Right cardiac atrium (tissue), 5 donors: Measurements from ENCODE around the gene CEP162. TPM values are rescaled to one million over a fixed set of nuclear protein-coding genes. Genes with fewer than 3 reads are reported as not detected.
"Not testable (repeated sequence)": the region's sequence is repeated elsewhere in the genome, so short reads cannot be mapped to it uniquely, and the experiment has no call there.

Source experiments
- ATAC-seq, 2 donors: fragments of 200-7000 bp; cut with Tn5 transposase; one replicate each; pipeline versions ENCODE4 v1.8.0 to v1.9.1; 2020; ENCODE audit warnings: moderate library complexity in 2 of 2, mild to moderate bottlenecking in 1 of 2
- DNase-seq, 3 donors: peaks; one replicate each; pipeline ENCODE4 v3.0.0-alpha.2; 2020
- H3K27ac ChIP-seq: one replicate; pipeline ENCODE4 v1.5.1; 2013; ENCODE audit warnings: mild to moderate bottlenecking, low read length, control low read depth, moderate library complexity
- H3K27me3 ChIP-seq: one replicate; pipeline ENCODE4 v1.6.1; 2013; ENCODE audit not compliant: control insufficient read depth, insufficient read depth
- H3K4me1 ChIP-seq: one replicate; pipeline ENCODE4 v1.6.1; 2013; ENCODE audit warnings: low read length; ENCODE audit not compliant: control insufficient read depth, insufficient read depth
- H3K4me3 ChIP-seq: one replicate; pipeline ENCODE4 v1.5.1; 2013; ENCODE audit warnings: low read length, control low read depth
- H3K9me3 ChIP-seq: one replicate; pipeline ENCODE4 v1.6.1; 2013; ENCODE audit warnings: low read length; ENCODE audit not compliant: control insufficient read depth
- whole genome bisulfite sequencing: extraction: QIAGEN DNeasy Blood & Tissue Kit; methylation state at CpG from one replicate; pipeline ENCODE4 v1.1.7; 2013; 5-methylcytosine and 5-hydroxymethylcytosine counted together
- intact Hi-C, 4 donors: fragments of 100-400 bp; cut with DNase I; formaldehyde crosslinking; loops; one replicate each; pipeline versions ENCODE4 v1.11.0 to v1.14.0; 2022 to 2023
- polyA plus RNA-seq: library from polyadenylated mRNA; stranded (reverse); fragments of 200-250 nt; gene quantifications from one replicate; pipeline ENCODE4 v1.2.3, GENCODE V29; 2013
- total RNA-seq, 4 donors: library from RNA; stranded (reverse); fragmentation: NEBNext Ultra II Directional; extraction: Animal tissue kit (Norgen Biotek cat#: 25700); gene quantifications; one replicate each; pipeline ENCODE4 v1.2.1, GENCODE V29; 2021
- donor health status: healthy with polysubstance abuse.
- donor health status: DM: no; HTN: yes; CAD: no.
- donor health status: DM: no; HTN: no; CAD: no.
- donor health status: DM: no; HTN: yes; CAD: no; lungs with severe emphysema.
- donor health status: DM: yes; HTN: yes; CAD: no.

Gene CEP162
- total and polyA plus RNA-seq, 5 donors: 3.0 to 6.0 (median 4.7) TPM

GRCh38 chr6:84183430-84183829 is 44.0 kb downstream of the CEP162 start:
- Histone ChIP-seq H3K27ac (no peak overlapping the region), H3K27me3 (no peaks in the 10 kb centered on the region), H3K4me1 (no peaks in the 10 kb centered on the region), H3K4me3 (no peak overlapping the region), H3K9me3 (no peaks in the 10 kb centered on the region)
- WGBS: 95% methylated on average over 1 of the region's 1 CpG
- DNase-seq: no peak
- ATAC-seq: no peak
- intact Hi-C loops: no loop called here

GRCh38 chr6:84182001-84182400 is 45.4 kb downstream of the CEP162 start:
- Histone ChIP-seq H3K9me3 (no peaks in the 10 kb centered on the region), H3K27ac (no peak overlapping the region), H3K27me3 (no peaks in the 10 kb centered on the region), H3K4me3 (no peak overlapping the region), H3K4me1 (no peaks in the 10 kb centered on the region)
- DNase-seq (no peak), ATAC-seq (no peak)
- intact Hi-C loops: no loop called here
- 84% methylated on average over 1 of the region's 1 CpG for whole genome bisulfite sequencing

GRCh38 chr6:84177241-84177640 is 50.2 kb downstream of the CEP162 start:
- DNase-seq: peak; percentile 12 to 56 (median 51)
- Histone ChIP-seq H3K4me1 (no peaks in the 10 kb centered on the region), H3K27ac (no peak overlapping the region), H3K27me3 (no peaks in the 10 kb centered on the region), H3K9me3 (no peaks in the 10 kb centered on the region), H3K4me3 (no peak overlapping the region)
- intact Hi-C loops: no loop called here
- 77% methylated on average over 4 of the region's 4 CpGs for WGBS
- ATAC-seq: no peak

GRCh38 chr6:84172574-84172973 is 54.9 kb downstream of the CEP162 start:
- H3K27me3 ChIP-seq: no peaks in the 10 kb centered on the region
- H3K4me1 ChIP-seq: peaks cover 2% of the 10 kb centered on the region
- no peak overlapping the region for H3K27ac ChIP-seq
- ATAC-seq (no peak), DNase-seq (no peak)
- no peak overlapping the region for H3K4me3 ChIP-seq
- WGBS: 98% methylated on average over 1 of the region's 1 CpG
- no peaks in the 10 kb centered on the region for H3K9me3 ChIP-seq
- intact Hi-C loops: no loop called here

GRCh38 chr6:84172080-84172479 is 55.4 kb downstream of the CEP162 start:
- intact Hi-C loops: no loop called here
- ATAC-seq (no peak), DNase-seq (no peak)
- Histone ChIP-seq H3K27me3 (no peaks in the 10 kb centered on the region), H3K9me3 (no peaks in the 10 kb centered on the region), H3K27ac (no peak overlapping the region), H3K4me3 (no peak overlapping the region), H3K4me1 (peaks cover 2% of the 10 kb centered on the region)
- 84% methylated on average over 2 of the region's 2 CpGs for WGBS

GRCh38 chr6:84167457-84167856 is 60.0 kb downstream of the CEP162 start:
- Histone ChIP-seq H3K27ac (no peak overlapping the region), H3K4me1 (peaks cover 2% of the 10 kb centered on the region), H3K27me3 (no peaks in the 10 kb centered on the region), H3K9me3 (no peaks in the 10 kb centered on the region), H3K4me3 (no peak overlapping the region)
- DNase-seq (no peak), ATAC-seq (no peak)
- WGBS: 96% methylated on average over 1 of the region's 1 CpG
- intact Hi-C loops: no loop called here

- Histone ChIP-seq H3K27ac (no peak overlapping the region), H3K9me3 (no peaks in the 10 kb centered on the region), H3K4me3 (no peak overlapping the region), H3K4me1 (peaks cover 2% of the 10 kb centered on the region), H3K27me3 (no peaks in the 10 kb centered on the region)
- ATAC-seq: no peak
- intact Hi-C loops: no loop called here
- DNase-seq: no peak
These were observed 61.0 kb downstream of the CEP162 start for GRCh38 chr6:84166395-84166794.

GRCh38 chr6:84164328-84164727 is 63.1 kb downstream of the CEP162 start:
- H3K4me3 ChIP-seq, H3K4me1 ChIP-seq, H3K9me3 ChIP-seq, ATAC-seq, DNase-seq, H3K27ac ChIP-seq, H3K27me3 ChIP-seq, intact Hi-C loops: not testable (repeated sequence)
- WGBS: 98% methylated on average over 3 of the region's 3 CpGs

- Histone ChIP-seq H3K4me3 (no peak overlapping the region), H3K9me3 (no peaks in the 10 kb centered on the region), H3K27ac (no peak overlapping the region), H3K27me3 (no peaks in the 10 kb centered on the region), H3K4me1 (no peaks in the 10 kb centered on the region)
- 51% methylated on average over 2 of the region's 2 CpGs for WGBS
- ATAC-seq (peak in 1 of 2 donors; percentile 40), DNase-seq (peak in 1 of 3 donors; percentile 26)
- intact Hi-C loops: no loop called here
These were observed 66.3 kb downstream of the CEP162 start for GRCh38 chr6:84161190-84161589.

- Histone ChIP-seq H3K9me3 (no peaks in the 10 kb centered on the region), H3K4me3 (no peak overlapping the region), H3K27me3 (no peaks in the 10 kb centered on the region), H3K4me1 (no peaks in the 10 kb centered on the region), H3K27ac (no peak overlapping the region)
- intact Hi-C loops: no loop called here
- ATAC-seq (no peak), DNase-seq (no peak)
- WGBS: 94% methylated on average over 4 of the region's 4 CpGs
These were observed 71.1 kb downstream of the CEP162 start for GRCh38 chr6:84156306-84156705.

GRCh38 chr6:84151669-84152068 is 75.8 kb downstream of the CEP162 start:
- H3K9me3 ChIP-seq: no peaks in the 10 kb centered on the region
- no peaks in the 10 kb centered on the region for H3K27me3 ChIP-seq
- no peak overlapping the region for H3K27ac ChIP-seq
- intact Hi-C loops: no loop called here
- DNase-seq: no peak
- no peak overlapping the region for H3K4me3 ChIP-seq
- H3K4me1 ChIP-seq: no peaks in the 10 kb centered on the region
- no peak for ATAC-seq
- WGBS: 74% methylated on average over 1 of the region's 1 CpG

- ATAC-seq: no peak
- H3K27me3 ChIP-seq: no peaks in the 10 kb centered on the region
- no peak for DNase-seq
- H3K9me3 ChIP-seq: no peaks in the 10 kb centered on the region
- WGBS: 93% methylated on average over 1 of the region's 1 CpG
- no peaks in the 10 kb centered on the region for H3K4me1 ChIP-seq
- intact Hi-C loops: no loop called here
- H3K27ac ChIP-seq: no peak overlapping the region
- H3K4me3 ChIP-seq: no peak overlapping the region
These were observed 76.7 kb downstream of the CEP162 start for GRCh38 chr6:84150705-84151104.
